ENCODE measurements around the gene RUVBL2.
A peak's percentile ranks its signal among the peaks of the same experiment; 100 is the strongest.

The RUVBL2 gene

GRCh38 chr19:48993175-48994034, at the start of gene RUVBL2, which contains the start of gene GYS1:
RUVBL2 (plus strand) TSS chr19:48993887; CDS start chr19:48993912, 25 bp downstream.
GYS1 (minus strand) TSS chr19:48993309; CDS start chr19:48993112, 197 bp downstream.
- peak; percentile 99 to 100 for DNase-seq

GRCh38 chr19:48945415-48945814, 48.3 kb upstream of the RUVBL2 start:
- no peak for DNase-seq

DNA sequence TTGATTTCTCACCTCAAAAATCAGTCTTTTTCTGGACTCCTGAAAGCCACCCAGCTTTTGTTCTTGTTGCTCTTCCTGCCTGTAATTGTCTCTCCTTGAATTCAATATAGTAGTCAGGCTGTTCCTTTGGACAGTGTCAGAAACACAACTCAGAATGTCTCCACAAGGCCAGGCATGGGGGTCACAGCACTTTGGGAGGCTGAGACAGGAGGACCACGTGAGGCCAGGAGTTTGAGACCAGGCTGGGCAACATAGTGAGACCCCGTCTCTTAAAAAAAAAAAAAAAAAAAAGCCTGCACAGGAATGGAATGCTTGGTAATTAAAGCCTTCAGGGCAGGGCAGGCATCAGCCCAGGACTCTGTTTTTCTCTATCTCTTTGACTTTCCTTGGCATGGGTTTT, 47.9 kb upstream of the RUVBL2 start:
- DNase-seq, result no peak

DNA sequence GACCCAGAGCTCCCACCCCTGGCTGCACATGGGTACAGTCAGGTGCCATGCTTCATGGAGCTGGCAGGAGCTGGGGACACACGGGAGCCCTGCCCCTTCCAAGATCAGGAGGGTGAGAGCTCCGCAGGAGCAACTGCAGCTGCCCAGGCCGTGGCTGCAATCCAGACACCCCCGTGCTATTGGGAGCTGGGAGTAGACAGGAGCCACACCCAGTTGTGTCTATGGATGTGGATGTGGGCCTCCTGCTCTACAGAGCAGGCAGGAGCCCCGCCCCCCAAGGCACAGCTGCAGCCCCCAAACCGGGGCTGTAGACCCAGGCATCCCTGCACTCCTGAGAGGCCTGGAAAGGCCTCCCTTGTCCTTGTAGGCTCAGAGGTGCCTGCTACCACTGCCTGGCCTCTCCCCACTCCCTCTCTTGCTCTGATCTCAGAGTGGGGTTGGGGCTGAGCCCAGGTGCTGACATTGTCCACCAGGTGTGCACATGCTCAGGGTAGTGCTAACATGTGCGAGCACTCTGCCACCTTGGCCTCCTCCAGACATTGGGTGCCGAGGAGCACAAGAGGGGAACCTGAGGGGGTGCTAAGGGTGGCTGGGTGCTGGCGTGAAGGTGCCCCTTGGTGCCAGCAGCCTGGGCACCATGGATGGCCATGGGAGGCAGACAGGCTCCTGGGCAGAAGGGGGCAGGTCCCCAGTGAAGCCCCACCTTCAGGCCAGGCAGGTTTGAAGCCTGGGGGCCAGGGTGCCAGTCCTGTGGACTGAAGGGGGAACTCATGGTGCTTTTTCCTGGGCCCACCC, 47.0 kb upstream of the RUVBL2 start:
- no peak for DNase-seq

- DNase-seq, result no peak
Measured at GRCh38 chr19:48947258-48947542, 46.5 kb upstream of the RUVBL2 start.

- no peak for DNase-seq
Measured at GRCh38 chr19:48950159-48950558, 43.5 kb upstream of the RUVBL2 start.

DNA sequence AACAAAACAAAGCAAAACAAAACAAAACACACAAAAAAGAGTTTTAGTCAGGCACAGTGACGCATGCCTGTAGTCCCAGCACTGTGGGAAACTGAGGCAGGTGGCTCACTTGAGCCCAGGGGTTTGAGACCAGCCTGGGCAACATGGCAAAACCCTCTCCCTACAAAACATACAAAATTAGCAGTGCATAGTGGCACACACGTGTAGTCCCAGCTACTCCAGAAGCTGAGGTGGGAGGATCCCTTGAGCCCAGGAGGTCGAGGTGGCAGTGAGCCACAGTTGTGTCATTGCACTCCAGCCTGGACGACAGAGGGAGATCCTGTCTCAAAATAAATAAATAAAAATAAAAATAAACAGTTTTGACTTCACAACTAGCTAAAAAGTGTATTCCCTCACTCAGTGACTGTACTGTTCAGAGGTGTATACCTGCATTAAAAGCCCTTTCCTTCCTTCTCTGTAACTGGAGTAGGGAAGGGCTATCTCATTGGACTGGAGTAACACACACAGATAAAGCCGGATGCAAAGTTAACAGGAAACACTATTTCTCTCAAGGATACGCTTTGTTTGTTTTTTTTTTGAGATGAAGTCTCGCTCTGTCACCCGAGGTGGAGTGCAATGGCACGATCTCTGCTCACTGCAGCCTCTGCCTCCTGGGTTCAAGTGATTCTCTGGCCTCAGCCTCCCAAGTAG, 42.7 kb upstream of the RUVBL2 start:
- no peak for DNase-seq

DNA sequence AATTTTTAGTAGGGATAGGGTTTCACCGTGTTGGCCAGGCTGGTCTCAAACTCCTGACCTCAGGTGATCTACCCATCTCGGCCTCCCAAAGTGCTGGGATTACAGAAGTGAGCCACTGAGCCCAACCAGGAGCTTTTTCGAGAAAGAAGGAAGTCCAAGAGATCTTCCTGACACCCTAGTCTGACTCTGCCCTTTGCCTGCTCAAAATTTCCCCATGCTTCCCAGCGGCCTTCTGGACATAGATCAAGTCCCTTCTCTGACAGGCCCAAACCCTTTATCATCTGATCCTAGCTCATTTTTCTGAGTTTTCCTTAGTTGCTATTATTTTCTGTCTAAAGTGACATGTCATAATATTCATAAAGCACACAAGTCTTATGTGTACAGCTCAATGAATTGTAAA, 40.5 kb upstream of the RUVBL2 start:
- DNase-seq, result no peak

- no peak for DNase-seq
Measured at GRCh38 chr19:48953990-48954594, 39.6 kb upstream of the RUVBL2 start.

DNA sequence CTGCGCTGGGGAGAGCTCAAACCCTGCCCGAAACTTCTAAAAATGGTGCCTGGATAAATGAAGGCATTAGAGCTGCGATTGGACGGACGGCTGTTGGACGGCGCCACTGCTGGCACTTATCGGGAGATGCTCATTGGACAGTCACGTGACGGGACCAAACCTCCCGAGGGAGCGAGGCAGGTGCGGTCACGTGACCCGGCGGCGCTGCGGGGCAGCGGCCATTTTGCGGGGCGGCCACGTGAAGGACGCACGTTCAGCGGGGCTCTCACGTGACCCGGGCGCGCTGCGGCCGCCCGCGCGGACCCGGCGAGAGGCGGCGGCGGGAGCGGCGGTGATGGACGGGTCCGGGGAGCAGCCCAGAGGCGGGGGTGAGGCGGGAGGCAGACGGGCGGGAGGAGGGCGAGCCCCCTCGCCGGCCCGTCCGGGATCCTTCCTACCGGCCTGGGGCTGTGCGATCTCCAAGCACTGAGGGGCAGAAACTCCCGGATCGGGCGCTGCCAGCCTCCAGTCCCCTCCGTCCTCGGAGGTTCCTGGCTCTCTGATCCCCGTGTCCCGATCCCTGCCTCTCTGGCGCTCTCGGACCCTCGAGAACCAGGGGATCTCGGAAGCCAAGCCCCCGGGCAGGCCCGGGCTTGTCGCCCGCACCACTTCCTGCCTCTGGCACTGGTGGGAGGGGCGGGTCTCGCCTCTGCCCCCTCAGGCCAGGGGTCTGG, 38.9 kb upstream of the RUVBL2 start, which contains the start of gene BAX:
Gene BAX, plus strand, starts transcription at position 281 of the 713 bp plus-strand sequence. Its CDS starts 54 bp downstream, at position 335.
- peak; percentile 98 for DNase-seq

- no peak for DNase-seq
Measured at GRCh38 chr19:48955308-48955958, 38.3 kb upstream of the RUVBL2 start.

DNA sequence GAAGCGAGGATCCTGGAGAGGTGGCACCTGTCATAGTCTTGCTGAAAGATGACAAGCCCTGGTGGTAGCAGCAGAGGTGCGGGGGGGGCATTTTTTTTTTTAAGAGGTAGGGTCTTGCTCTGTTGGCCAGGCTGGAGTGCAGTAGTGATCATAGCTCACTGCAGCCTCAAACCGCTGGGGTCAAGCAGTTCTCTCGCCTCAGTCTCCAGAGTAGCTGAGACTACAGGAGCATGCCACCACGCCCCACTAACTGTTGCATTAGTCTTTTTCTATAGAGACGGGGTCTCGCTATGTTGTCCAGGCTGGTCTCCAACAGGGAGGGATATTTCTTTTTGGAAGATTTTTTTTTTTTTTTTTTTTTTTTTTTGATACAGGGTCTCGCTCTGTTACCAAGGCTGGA, 35.7 kb upstream of the RUVBL2 start:
- no peak for DNase-seq

- no peak for DNase-seq
Measured at GRCh38 chr19:48959341-48960239, 34.1 kb upstream of the RUVBL2 start.

- no peak for DNase-seq
Measured at GRCh38 chr19:48961051-48961649, 32.5 kb upstream of the RUVBL2 start.

- no peak for DNase-seq
Measured at GRCh38 chr19:48961673-48962028, 32.0 kb upstream of the RUVBL2 start.

DNA sequence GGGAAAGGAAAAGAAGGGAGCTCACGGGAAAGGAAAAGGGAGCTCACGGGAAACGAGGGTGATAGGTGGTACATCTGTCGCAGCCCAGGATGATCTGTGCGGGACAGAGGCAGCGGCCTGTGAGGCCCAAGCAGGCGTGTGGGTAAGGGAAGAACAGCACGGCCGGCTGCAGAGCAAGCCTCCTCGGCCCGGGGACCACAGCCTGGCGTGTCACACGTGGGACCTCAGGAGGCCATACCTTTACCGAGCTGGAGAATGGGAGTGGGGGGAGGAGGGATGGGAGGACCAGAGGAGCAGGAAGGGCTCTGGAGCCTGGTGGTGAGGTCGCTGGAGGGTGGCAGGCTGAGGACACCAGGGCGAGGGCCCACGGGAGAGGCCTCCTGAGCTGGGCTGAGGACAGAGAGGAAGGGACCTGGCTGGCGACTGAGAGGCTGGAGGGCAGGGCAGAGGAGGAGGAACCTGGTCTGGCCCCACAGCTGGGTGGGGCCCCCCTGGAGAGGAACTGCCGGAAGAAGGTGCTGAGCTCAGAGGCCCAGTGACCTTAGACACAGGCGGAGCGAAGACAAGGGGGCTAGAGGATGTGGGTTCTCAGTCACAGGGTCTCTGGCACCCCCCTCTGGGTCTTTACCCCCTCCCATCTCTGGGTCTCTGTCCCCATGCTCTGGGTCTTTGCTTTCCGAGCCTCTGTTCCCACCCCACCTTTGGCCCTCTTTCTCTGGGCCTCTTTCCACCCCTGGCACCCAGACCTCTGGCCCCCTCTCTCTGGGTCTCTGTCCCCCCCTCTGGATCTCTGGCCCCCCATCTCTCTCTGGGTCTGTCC, 31.4 kb upstream of the RUVBL2 start:
- peak; percentile 71 to 77 for DNase-seq

DNA sequence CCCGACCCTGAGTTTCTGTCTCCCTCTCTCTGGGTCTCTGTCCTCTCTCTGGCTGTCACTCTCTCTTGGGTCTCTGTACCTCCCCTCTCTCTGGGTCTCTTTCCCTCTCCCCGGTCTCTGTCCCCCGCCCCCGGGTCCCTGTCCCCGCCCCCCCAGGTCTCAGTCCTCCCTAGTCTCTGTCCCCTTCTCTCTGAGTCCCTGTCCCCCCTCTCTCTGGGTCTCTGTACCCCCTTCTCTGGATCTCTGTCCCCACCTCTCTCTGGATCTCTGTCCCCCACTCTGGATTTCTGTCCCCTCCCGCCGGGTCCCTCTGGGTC, 30.9 kb upstream of the RUVBL2 start:
- no peak for DNase-seq

- DNase-seq, result peak; percentile 76 to 82
Measured at GRCh38 chr19:48963371-48964204, 30.1 kb upstream of the RUVBL2 start.

All from activated CD4-positive, alpha-beta T cell treated with anti-CD3 and anti-CD28 coated beads, Interleukin-2, amount 50 U/mL, for 48 hours (primary cell).